Measurements from ENCODE around the gene MBNL1.

DNA sequence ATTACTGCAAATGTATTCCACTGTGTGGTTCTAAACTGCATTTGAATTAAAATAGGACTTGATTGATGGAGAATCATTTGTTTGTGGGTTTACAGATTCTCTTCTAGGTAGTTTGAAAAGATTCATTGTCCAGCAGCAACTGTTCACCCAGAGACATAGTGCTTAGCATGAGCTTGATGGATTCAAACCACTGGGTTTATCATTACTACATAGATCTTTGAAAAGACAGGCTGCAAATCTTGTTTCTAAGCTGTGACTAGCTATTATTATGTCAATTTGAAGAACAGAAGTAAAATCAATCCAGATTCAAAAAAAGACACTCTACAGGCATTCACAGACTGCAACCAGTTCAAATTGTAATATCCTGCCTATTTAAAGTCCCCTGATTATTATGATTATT lies 49.8 kb downstream of the MBNL1 start:
- TF ChIP-seq ZNF8 (CRISPR knock-in tag; IDR thresholded peaks at IDR 0.05), result no peak
- no peak for TF ChIP-seq TSHZ2 (CRISPR knock-in tag; IDR thresholded peaks at IDR 0.05)
- TF ChIP-seq CREB5 (CRISPR knock-in tag; IDR thresholded peaks at IDR 0.05; ENCODE audit: low read depth), result no peak
- no peak for TF ChIP-seq GLIS3 (CRISPR knock-in tag; IDR thresholded peaks at IDR 0.05)
- TF ChIP-seq ZFP3 (CRISPR knock-in tag; IDR thresholded peaks at IDR 0.05), result no peak
- TF ChIP-seq OSR1 (CRISPR knock-in tag; IDR thresholded peaks at IDR 0.05), result no peak
- TF ChIP-seq CSDC2 (CRISPR knock-in tag; IDR thresholded peaks at IDR 0.05), result no peak
- TF ChIP-seq RARB (CRISPR knock-in tag; IDR thresholded peaks at IDR 0.05), result no peak
- TF ChIP-seq ZC3H10 (CRISPR knock-in tag; IDR thresholded peaks at IDR 0.05), result no peak
- no peak for TF ChIP-seq BACH2 (CRISPR knock-in tag; IDR thresholded peaks at IDR 0.05; ENCODE audit: borderline replicate concordance)
